SKM-1 (cell line): Measurements from ENCODE around the gene BORCS6.

ENCODE experiments used
- DNase-seq: peaks from one replicate; lab custom pipeline; 2025; ENCODE audit not compliant: unreplicated experiment; lab: John Stamatoyannopoulos, UW

Gene BORCS6

GRCh38 chr17:8212312-8213180 is 22.6 kb upstream of the BORCS6 start:
- no peak for DNase-seq

- DNase-seq: no peak
Measured at GRCh38 chr17:8210761-8211458, 20.9 kb upstream of the BORCS6 start.

- peak; percentile 64 for DNase-seq
Measured at GRCh38 chr17:8209907-8210760, 20.2 kb upstream of the BORCS6 start, which contains the start of gene AURKB. Gene AURKB (minus strand): TSS chr17:8210575. CDS start chr17:8210224, 351 bp downstream.

GRCh38 chr17:8206536-8206935 is 16.6 kb upstream of the BORCS6 start:
- DNase-seq: no peak

- DNase-seq: no peak
Measured at GRCh38 chr17:8204761-8205555, 15.0 kb upstream of the BORCS6 start.

GRCh38 chr17:8192070-8192815 is 2.3 kb upstream of the BORCS6 start:
- no peak for DNase-seq

GRCh38 chr17:8190506-8190905 is 526 bp upstream of the BORCS6 start:
- DNase-seq: no peak

- DNase-seq: no peak
Measured at GRCh38 chr17:8189041-8189710, 804 bp downstream of the BORCS6 start.

- DNase-seq: no peak
Measured at GRCh38 chr17:8188263-8188839, 1.6 kb downstream of the BORCS6 start.

- peak; percentile 72 for DNase-seq
Measured at GRCh38 chr17:8187517-8188262, 2.3 kb downstream of the BORCS6 start.

GRCh38 chr17:8186787-8187516 is 3.0 kb downstream of the BORCS6 start:
- DNase-seq: peak; percentile 51

- no peak for DNase-seq
Measured at GRCh38 chr17:8186446-8186786, 3.6 kb downstream of the BORCS6 start.

- DNase-seq: no peak
Measured at GRCh38 chr17:8185582-8186445, 4.2 kb downstream of the BORCS6 start.

- no peak for DNase-seq
Measured at GRCh38 chr17:8176998-8177731, 12.8 kb downstream of the BORCS6 start.

GRCh38 chr17:8176197-8176940 is 13.6 kb downstream of the BORCS6 start, which contains the start of gene TMEM107:
Gene TMEM107 (minus strand): TSS chr17:8176380. CDS start chr17:8176286, 94 bp downstream.
- peak; percentile 27 for DNase-seq
